Thyroid gland (tissue), 4 donors: ENCODE results near the gene TOLLIP.

ENCODE experiments used
- CTCF ChIP-seq, 6 experiments: fragments of 200-600 bp in 3 of 6; fragments of 450-650 bp in 3 of 6; sonication (generic) in 3 of 6; IDR thresholded peaks; one replicate each; pipeline ENCODE4 v1.5.1; 2016 to 2019; ENCODE audit warnings: antibody characterized with exemption in 6 of 6, mild to moderate bottlenecking in 2 of 6, inconsistent platforms in 1 of 6, moderate library complexity in 1 of 6
- POLR2A ChIP-seq, 2 donors: fragments of 450-650 bp; IDR thresholded peaks; one replicate each; pipeline ENCODE4 v1.6.1; 2017; ENCODE audit warnings: antibody characterized with exemption in 2 of 2, mild to moderate bottlenecking in 2 of 2, moderate library complexity in 1 of 2

- TF ChIP-seq CTCF (IDR thresholded peaks at IDR 0.05): no peak
- TF ChIP-seq POLR2A (IDR thresholded peaks at IDR 0.05): no peak
Measured at GRCh38 chr11:1236316-1237127, 72.9 kb downstream of the TOLLIP start.
